ENCODE data around the gene ARRB2.

- TF ChIP-seq CTCF (IDR thresholded peaks at IDR 0.05; ENCODE audit: insufficient read depth, low read length, poor library complexity, severe bottlenecking): no peak
- no peak for TF ChIP-seq EZH2phosphoT487 (conservative IDR thresholded peaks at IDR 0.05; ENCODE audit: low read length)
Measured at GRCh38 chr17:4704991-4705390, 5.4 kb upstream of the ARRB2 start.
